ENCODE results near the gene SRF. TPM values are rescaled to one million over a fixed set of nuclear protein-coding genes. Genes with fewer than 3 reads are reported as not detected.

The SRF gene
- total RNA-seq, 1 donor from 2014 or later = 35.5 TPM

DNA sequence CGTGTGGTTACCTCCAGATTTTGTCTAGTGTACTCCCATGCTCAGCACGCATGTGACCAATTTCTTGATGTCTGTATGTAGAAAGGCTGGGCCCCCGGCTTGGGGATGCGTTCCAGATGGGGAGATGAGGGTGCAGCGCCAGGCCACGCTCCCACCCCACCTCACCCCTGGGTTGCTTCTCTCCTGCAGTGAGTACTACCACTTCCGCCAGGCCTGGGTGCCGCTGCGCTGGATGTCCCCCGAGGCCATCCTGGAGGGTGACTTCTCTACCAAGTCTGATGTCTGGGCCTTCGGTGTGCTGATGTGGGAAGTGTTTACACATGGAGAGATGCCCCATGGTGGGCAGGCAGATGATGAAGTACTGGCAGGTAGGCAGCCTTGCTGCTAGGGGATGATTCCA, 11.5 kb upstream of the SRF start:
- Histone ChIP-seq H3K27me3 (ENCODE audit: control insufficient read depth, insufficient read depth, low read length) (no peaks in the 10 kb centered on the region), H3K4me3 (ENCODE audit: low read depth, low read length) (no peak overlapping the region), H3K36me3 (ENCODE audit: control insufficient read depth, insufficient read depth, low read length) (peaks cover 2% of the 10 kb centered on the region)
- TF ChIP-seq, protein P1, sequence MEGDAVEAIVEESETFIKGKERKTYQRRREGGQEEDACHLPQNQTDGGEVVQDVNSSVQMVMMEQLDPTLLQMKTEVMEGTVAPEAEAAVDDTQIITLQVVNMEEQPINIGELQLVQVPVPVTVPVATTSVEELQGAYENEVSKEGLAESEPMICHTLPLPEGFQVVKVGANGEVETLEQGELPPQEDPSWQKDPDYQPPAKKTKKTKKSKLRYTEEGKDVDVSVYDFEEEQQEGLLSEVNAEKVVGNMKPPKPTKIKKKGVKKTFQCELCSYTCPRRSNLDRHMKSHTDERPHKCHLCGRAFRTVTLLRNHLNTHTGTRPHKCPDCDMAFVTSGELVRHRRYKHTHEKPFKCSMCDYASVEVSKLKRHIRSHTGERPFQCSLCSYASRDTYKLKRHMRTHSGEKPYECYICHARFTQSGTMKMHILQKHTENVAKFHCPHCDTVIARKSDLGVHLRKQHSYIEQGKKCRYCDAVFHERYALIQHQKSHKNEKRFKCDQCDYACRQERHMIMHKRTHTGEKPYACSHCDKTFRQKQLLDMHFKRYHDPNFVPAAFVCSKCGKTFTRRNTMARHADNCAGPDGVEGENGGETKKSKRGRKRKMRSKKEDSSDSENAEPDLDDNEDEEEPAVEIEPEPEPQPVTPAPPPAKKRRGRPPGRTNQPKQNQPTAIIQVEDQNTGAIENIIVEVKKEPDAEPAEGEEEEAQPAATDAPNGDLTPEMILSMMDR (IDR thresholded peaks at IDR 0.05; ENCODE audit: insufficient read depth, low read length, poor library complexity, severe bottlenecking) = no peak
- no peak for DNase-seq (ENCODE audit: low read depth)

DNA sequence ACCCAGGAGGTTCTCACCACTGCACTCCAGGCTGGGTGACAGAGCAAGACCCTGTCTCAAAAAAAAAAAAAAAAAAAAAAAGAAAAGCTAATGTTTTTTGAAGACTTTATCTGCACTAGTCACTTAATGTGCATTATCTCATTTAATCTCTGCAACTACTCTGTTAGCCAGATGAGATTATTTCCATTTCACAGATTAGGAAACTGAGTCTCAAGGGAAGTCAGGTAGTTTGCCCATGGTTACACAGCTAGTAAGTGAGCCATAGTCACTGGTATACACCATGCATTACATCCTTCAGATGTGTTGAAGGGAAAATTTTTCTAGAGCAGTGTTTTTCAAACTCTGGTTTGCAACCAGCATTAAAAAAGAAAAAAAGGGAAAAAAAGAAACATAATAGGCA, 7.2 kb upstream of the SRF start:
- Histone ChIP-seq H3K36me3 (ENCODE audit: control insufficient read depth, insufficient read depth, low read length) (peaks cover 2% of the 10 kb centered on the region), H3K27me3 (ENCODE audit: control insufficient read depth, insufficient read depth, low read length) (no peaks in the 10 kb centered on the region), H3K4me3 (ENCODE audit: low read depth, low read length) (no peak overlapping the region)
- DNase-seq (ENCODE audit: low read depth) = no peak
- TF ChIP-seq, protein P1 (IDR thresholded peaks at IDR 0.05; ENCODE audit: insufficient read depth, low read length, poor library complexity, severe bottlenecking) = no peak

DNA sequence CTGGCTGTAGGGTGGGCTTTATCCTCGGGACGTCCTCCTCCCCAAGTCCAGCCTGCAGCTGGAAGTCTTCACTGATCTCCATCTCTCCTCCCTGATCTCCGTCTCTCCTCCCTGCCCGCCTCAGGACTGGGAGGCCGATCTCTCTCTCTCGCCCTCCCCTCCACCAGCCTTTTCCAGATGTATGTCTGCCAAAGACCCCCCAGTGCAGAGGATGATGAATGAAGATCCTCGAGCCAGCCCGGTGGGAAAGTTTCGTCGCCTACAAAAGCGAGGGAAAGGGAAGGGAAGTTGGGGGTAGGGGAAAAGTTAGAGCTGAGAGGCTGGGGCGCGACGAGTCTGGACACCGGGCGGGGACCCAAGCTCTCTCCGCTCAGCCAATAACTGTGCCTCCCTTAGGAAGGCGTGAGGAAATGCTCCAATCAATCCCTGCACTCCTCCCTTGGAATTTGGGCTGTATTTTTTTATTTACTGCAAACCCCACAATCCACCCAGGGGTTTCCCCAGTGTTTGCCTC, 595 bp upstream of the SRF start:
- no peak for DNase-seq (ENCODE audit: low read depth)
- H3K4me3 ChIP-seq (ENCODE audit: low read depth, low read length) = peak overlapping the region; percentile 59
- TF ChIP-seq, protein P1 (IDR thresholded peaks at IDR 0.05; ENCODE audit: insufficient read depth, low read length, poor library complexity, severe bottlenecking) = no peak
- H3K27me3 ChIP-seq (ENCODE audit: control insufficient read depth, insufficient read depth, low read length) = no peaks in the 10 kb centered on the region
- H3K36me3 ChIP-seq (ENCODE audit: control insufficient read depth, insufficient read depth, low read length) = no peaks in the 10 kb centered on the region

DNA sequence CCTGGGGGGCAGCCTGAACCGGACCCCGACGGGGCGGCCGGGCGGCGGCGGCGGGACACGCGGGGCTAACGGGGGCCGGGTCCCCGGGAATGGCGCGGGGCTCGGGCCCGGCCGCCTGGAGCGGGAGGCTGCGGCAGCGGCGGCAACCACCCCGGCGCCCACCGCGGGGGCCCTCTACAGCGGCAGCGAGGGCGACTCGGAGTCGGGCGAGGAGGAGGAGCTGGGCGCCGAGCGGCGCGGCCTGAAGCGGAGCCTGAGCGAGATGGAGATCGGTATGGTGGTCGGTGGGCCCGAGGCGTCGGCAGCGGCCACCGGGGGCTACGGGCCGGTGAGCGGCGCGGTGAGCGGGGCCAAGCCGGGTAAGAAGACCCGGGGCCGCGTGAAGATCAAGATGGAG, 636 bp downstream of the SRF start:
- peak overlapping the region; percentile 91 for H3K4me3 ChIP-seq (ENCODE audit: low read depth, low read length)
- TF ChIP-seq, protein P1 (IDR thresholded peaks at IDR 0.05; ENCODE audit: insufficient read depth, low read length, poor library complexity, severe bottlenecking) = no peak
- DNase-seq (ENCODE audit: low read depth) = no peak
- H3K36me3 ChIP-seq (ENCODE audit: control insufficient read depth, insufficient read depth, low read length) = no peaks in the 10 kb centered on the region
- no peaks in the 10 kb centered on the region for H3K27me3 ChIP-seq (ENCODE audit: control insufficient read depth, insufficient read depth, low read length)

DNA sequence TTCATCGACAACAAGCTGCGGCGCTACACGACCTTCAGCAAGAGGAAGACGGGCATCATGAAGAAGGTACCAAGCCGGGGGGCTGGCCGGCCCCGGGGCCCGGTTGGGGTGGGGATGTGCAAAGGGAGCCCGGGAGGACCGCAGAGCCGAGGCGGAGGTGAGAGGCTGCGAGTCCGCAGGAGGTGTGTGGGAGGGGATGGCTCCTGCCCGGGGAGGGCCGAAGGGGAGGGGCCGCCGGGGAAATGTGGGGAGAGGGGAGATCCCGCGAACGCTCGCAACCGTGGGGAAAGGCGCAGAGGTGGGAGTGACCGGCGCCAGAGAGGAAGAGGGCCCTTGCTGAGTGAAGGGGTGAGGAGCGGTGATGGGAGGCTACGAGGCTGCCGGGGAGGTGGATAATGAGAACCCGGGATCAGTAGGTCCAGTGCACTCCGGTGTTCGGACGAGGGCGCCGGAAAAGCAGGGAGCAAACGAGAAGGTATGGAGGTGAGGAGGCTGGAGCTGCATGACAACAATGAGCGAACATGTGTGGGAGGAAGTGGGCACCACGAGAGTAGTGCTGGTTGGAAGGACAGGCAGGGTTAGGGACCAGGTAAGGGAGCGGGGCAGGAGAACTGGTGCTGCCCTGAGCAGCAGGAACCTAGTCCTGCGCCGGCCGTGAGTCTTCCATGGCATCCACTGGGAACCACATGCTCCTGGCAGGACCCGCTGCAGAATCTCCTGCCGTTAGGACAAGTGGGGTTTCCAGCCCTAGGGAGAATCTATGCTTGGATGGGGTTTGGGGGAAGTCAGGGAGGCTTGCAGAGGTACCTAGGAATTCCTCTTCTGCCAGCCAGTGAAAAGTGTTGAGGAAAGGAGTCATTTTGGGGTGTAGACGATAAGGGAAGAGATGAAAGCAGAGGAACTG, 1.3 kb downstream of the SRF start:
- H3K27me3 ChIP-seq (ENCODE audit: control insufficient read depth, insufficient read depth, low read length) = no peaks in the 10 kb centered on the region
- no peaks in the 10 kb centered on the region for H3K36me3 ChIP-seq (ENCODE audit: control insufficient read depth, insufficient read depth, low read length)
- TF ChIP-seq, protein P1 (IDR thresholded peaks at IDR 0.05; ENCODE audit: insufficient read depth, low read length, poor library complexity, severe bottlenecking) = no peak
- H3K4me3 ChIP-seq (ENCODE audit: low read depth, low read length) = peak overlapping the region; percentile 91
- DNase-seq (ENCODE audit: low read depth) = no peak
